Stimulated activated CD4-positive, alpha-beta T cell treated with anti-CD3 and anti-CD28 coated beads, Interleukin-4, amount 100 ng/mL, for 48 hours (primary cell): ENCODE measurements around the gene GABRB3.

Source experiments
- DNase-seq, 2 donors: peaks; one replicate each; pipeline ENCODE4 v3.0.0-alpha.2; 2020; ENCODE audit warnings: low read depth in 2 of 2

GABRB3 gene

GRCh38 chr15:26555898-26556297 is 217.0 kb downstream of the GABRB3 start:
- no peak for DNase-seq

- no peak for DNase-seq
Observed at GRCh38 chr15:26551473-26551872, 221.4 kb downstream of the GABRB3 start.

GRCh38 chr15:26550880-26551279 is 222.0 kb downstream of the GABRB3 start:
- no peak for DNase-seq

GRCh38 chr15:26537663-26538062 is 235.2 kb downstream of the GABRB3 start:
- DNase-seq, result no peak

GRCh38 chr15:26531489-26531888 is 241.4 kb downstream of the GABRB3 start:
- no peak for DNase-seq

- no peak for DNase-seq
Observed at GRCh38 chr15:26525096-26525495, 247.8 kb downstream of the GABRB3 start.

GRCh38 chr15:26521691-26522198 is 251.1 kb downstream of the GABRB3 start:
- DNase-seq, result no peak

GRCh38 chr15:26521130-26521529 is 251.7 kb downstream of the GABRB3 start:
- no peak for DNase-seq

GRCh38 chr15:26518885-26519284 is 254.0 kb downstream of the GABRB3 start:
- no peak for DNase-seq

- DNase-seq, result no peak
Observed at GRCh38 chr15:26516102-26516980, 256.5 kb downstream of the GABRB3 start.

GRCh38 chr15:26504009-26504408 is 268.9 kb downstream of the GABRB3 start:
- no peak for DNase-seq
